Activated naive CD8-positive, alpha-beta T cell treated with anti-CD3 and anti-CD28 coated beads, Interleukin-2, amount 10 ng/mL, durations not matched to agents 7 days and 5 days (primary cell): ENCODE measurements around the gene HOXC6. TPM values are rescaled to one million over a fixed set of nuclear protein-coding genes. Genes with fewer than 3 reads are reported as not detected.

Experiments used
- ATAC-seq: fragments of 150-1000 bp; cut with Tn5 transposase; one replicate; pipeline ENCODE4 v1.10.0; 2021; ENCODE audit warnings: low read depth, moderate library complexity
- POLR2A ChIA-PET: fragments of 350-600 bp; sonication (Branson Sonifier 250); formaldehyde crosslinking; loops from one replicate; lab custom pipeline; 2021; ENCODE audit warnings: antibody characterized with exemption; lab: Charles Lee
- DNase-seq: peaks from one replicate; pipeline ENCODE4 v3.0.0; 2021
- H3K27ac Mint-ChIP-seq: one replicate; pipeline ENCODE4 v1.8.0; 2022; ENCODE audit warnings: mild to moderate bottlenecking, mixed read lengths
- H3K27me3 Mint-ChIP-seq: one replicate; pipeline ENCODE4 v1.8.0; 2022; ENCODE audit warnings: mild to moderate bottlenecking, moderate library complexity, mixed read lengths
- H3K36me3 Mint-ChIP-seq: one replicate; pipeline ENCODE4 v1.8.0; 2021; ENCODE audit warnings: mild to moderate bottlenecking, mixed read lengths
- H3K4me1 Mint-ChIP-seq: one replicate; pipeline ENCODE4 v1.8.0; 2021; ENCODE audit warnings: mixed read lengths
- H3K4me3 Mint-ChIP-seq: one replicate; pipeline ENCODE4 v1.8.0; 2022; ENCODE audit warnings: mild to moderate bottlenecking, moderate library complexity, mixed read lengths
- H3K9me3 Mint-ChIP-seq: one replicate; pipeline ENCODE4 v1.8.0; 2021; ENCODE audit warnings: mixed read lengths
- total RNA-seq, 2 experiments: library from RNA; stranded (reverse); gene quantifications; one replicate each; pipeline ENCODE4 v1.2.3, GENCODE V29; 2021

Gene HOXC6
- total RNA-seq, 2 experiments from 2014 or later = not detected

DNA sequence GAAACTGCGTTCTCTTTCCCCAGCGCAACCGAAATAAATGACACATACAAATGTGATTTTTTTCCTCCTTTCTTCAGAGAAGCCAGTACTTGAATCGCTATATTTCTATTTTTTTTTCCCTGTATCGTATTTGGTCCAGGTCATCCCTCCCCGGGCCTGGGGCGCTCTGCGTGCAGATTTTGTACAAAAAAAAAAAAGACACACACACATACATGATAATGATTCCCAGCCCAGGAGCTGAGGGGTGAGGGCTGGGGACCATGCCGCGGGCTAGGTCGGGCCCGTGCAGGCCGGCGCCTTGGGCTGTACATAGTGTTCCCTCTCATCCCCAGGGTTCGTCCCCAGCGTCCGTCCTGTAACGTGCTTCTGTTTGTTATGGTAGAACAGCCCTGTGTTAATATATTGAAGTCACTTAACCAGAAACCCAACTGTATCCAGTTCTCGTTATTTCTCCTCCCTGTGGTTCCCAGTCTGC is 25.3 kb upstream of the HOXC6 start:
- DNase-seq (no peak), ATAC-seq (no peak)
- H3K4me3 Mint-ChIP-seq = no peak overlapping the region
- no peaks in the 10 kb centered on the region for H3K9me3 Mint-ChIP-seq
- peaks cover 10% of the 10 kb centered on the region for H3K4me1 Mint-ChIP-seq
- no peak overlapping the region for H3K27ac Mint-ChIP-seq
- H3K36me3 Mint-ChIP-seq = no peaks in the 10 kb centered on the region
- POLR2A ChIA-PET = no interaction called here
- peaks cover 99% of the 10 kb centered on the region for H3K27me3 Mint-ChIP-seq

DNA sequence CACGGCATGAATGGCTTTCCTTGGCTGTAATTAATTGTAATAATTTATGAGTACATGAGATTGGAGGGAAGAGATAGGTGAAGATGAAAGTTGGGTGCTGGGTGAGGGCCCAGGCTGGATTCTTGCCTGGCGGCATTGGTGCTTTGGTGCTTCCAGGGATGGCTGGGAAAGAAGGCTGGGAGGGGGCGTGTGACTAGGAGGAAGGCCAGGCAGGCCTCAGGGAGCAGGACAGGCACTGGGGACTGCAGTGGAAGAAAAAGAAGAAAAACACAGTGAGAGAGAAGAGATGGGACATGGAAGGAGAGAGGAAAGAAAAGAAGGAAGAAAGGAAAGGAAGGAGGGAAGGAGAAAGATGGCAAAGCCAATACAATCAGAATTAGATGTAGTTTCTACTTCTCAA is 24.6 kb upstream of the HOXC6 start:
- DNase-seq (no peak), ATAC-seq (no peak)
- Mint-ChIP-seq H3K4me3 (no peak overlapping the region), H3K4me1 (peaks cover 10% of the 10 kb centered on the region), H3K27ac (no peak overlapping the region), H3K9me3 (no peaks in the 10 kb centered on the region), H3K36me3 (no peaks in the 10 kb centered on the region), H3K27me3 (peaks cover 99% of the 10 kb centered on the region)
- POLR2A ChIA-PET = no interaction called here

DNA sequence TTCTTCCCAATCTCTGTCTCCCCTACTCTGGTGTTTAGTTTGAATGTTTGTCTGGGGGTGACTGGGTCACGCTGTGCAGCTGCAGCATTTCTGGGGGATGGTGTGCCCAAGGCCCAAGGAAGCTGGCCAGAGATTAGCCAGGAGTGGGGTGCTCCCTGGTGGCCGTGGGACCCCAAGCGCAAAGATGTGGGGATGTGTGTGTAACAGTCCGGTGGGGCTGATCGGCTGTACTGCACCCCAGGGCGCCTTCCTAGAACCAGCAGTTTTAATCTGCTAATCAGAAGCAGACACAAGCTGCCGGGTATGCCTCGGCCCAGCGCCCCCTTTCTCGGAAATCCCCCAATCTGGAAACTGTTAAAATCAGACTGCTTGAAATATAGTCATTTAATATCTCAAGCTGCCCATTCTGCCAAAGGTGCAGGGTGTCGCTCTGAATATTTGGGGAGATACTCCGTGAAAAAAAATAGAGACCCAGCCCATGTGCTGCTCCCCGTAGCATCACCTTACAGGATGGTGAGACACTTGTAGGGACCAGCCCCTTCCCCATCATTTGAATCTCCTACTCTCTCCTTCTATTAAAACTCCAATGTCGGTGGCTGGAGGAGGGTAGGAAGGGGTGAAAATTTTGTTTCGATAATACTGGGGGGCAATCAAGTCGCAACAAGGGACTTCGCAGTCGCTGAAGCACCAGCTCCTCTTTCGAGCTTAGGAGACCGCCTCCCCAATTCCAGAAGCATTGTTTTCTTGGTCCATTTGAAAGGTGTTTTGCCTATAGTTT is 24.0 kb upstream of the HOXC6 start:
- Mint-ChIP-seq H3K9me3 (no peaks in the 10 kb centered on the region), H3K27ac (no peak overlapping the region), H3K4me1 (peaks cover 12% of the 10 kb centered on the region), H3K36me3 (no peaks in the 10 kb centered on the region), H3K27me3 (peaks cover 96% of the 10 kb centered on the region), H3K4me3 (no peak overlapping the region)
- POLR2A ChIA-PET = no interaction called here
- DNase-seq (no peak), ATAC-seq (no peak)

DNA sequence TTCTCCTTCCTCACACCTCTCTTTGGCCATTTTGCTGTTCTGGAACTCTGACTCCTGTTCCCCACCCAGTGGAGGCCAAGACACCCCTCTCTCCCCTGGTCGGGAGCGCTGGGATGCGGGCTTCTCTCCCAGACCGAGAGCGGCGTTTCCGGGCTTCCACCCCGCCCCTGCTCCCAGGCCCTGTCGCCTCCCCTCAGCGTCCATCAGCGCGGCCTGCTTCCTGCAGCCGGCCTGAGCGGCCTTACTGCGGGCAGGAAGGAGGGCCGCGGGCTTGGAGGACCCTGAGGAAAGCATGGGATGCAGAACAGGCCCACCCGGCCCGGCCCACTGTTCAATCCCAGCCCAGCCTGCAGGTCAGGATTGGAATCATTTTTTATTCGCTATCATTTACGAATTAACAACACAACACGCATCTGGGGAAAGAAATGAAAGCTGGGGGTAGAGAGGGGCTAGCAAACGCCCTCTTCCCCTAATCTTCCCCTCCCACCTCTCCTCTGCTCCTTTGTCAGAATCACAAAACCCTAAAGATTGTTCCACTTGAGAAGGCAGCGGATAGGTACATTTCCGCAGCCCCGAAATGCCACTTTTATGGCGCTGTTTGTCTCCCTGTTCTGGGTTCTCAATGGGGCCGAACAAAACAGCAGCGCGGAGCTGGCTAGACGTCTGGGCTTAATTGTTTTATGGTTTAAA is 23.3 kb upstream of the HOXC6 start:
- Mint-ChIP-seq H3K9me3 (no peaks in the 10 kb centered on the region), H3K36me3 (no peaks in the 10 kb centered on the region), H3K4me1 (peaks cover 13% of the 10 kb centered on the region), H3K4me3 (no peak overlapping the region), H3K27ac (no peak overlapping the region), H3K27me3 (peaks cover 96% of the 10 kb centered on the region)
- no peak for DNase-seq
- ATAC-seq = no peak
- POLR2A ChIA-PET = no interaction called here

DNA sequence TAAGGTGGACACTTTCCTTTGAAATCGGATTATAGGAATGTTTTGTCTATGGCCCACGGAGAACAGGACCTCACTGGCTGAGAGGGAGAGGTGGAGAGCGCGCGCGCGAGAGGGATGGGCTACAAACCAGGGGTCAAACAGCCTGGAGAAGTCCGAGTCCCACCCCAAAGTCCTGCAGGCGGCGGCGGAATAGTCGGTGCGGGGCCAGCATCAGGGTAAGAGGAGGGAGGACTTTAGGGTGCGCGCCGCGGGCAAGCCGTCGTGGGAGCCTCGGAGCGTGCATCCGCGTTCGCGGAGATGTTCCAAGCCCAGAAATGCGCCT is 22.7 kb upstream of the HOXC6 start:
- Mint-ChIP-seq H3K9me3 (no peaks in the 10 kb centered on the region), H3K27ac (no peak overlapping the region), H3K4me3 (no peak overlapping the region), H3K36me3 (no peaks in the 10 kb centered on the region), H3K27me3 (peaks cover 96% of the 10 kb centered on the region), H3K4me1 (peaks cover 13% of the 10 kb centered on the region)
- POLR2A ChIA-PET = interaction anchor here (1.0 kb wide), 1 partner anchor 196 kb away, joined by 4 read pairs; no protein-coding TSS in a partner anchor
- no peak for DNase-seq
- no peak for ATAC-seq

DNA sequence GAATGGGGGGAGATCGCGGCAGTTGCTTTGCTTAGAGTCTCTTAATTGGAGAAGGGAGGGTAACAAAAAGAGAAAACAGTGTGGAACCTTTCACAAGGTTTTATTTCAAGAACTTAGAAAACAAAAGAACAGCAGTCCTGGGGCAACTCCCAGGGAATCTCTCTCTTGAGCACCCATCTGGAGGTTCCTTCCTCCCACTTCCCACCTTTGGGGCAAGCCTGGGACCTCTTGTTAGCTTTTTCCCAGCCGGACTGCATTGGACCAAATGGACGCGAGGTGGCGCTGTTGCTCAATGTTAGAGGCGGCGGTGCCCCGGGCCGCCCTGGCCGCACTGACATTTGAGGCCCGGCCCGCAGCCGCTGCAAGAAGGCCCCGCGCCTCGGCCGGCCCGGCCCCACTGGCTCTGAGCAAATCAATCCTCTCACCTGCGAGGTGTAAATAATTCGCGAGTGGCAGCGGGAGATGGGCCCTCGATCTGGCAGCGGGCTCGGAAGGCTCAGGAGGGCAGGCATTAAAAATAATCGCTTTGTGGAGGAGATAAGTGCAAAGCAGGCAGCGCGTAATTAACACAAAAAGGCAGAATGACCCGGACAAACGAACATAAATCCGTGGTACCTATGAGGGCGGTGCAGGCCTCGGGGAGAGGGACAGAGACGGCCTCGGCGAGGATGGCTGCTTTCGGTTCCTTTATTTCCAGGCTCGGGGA is 22.2 kb upstream of the HOXC6 start:
- Mint-ChIP-seq H3K4me1 (peaks cover 13% of the 10 kb centered on the region), H3K9me3 (no peaks in the 10 kb centered on the region), H3K27me3 (peaks cover 95% of the 10 kb centered on the region), H3K36me3 (no peaks in the 10 kb centered on the region), H3K27ac (no peak overlapping the region), H3K4me3 (peak overlapping the region; percentile 81)
- POLR2A ChIA-PET = interaction anchor here (0.9 to 1.2 kb wide), 3 partner anchors 11 to 201 kb away, joined by 3 to 4 read pairs (median 3); no protein-coding TSS in a partner anchor
- peak; percentile 79 for ATAC-seq
- DNase-seq = peak; percentile 88

DNA sequence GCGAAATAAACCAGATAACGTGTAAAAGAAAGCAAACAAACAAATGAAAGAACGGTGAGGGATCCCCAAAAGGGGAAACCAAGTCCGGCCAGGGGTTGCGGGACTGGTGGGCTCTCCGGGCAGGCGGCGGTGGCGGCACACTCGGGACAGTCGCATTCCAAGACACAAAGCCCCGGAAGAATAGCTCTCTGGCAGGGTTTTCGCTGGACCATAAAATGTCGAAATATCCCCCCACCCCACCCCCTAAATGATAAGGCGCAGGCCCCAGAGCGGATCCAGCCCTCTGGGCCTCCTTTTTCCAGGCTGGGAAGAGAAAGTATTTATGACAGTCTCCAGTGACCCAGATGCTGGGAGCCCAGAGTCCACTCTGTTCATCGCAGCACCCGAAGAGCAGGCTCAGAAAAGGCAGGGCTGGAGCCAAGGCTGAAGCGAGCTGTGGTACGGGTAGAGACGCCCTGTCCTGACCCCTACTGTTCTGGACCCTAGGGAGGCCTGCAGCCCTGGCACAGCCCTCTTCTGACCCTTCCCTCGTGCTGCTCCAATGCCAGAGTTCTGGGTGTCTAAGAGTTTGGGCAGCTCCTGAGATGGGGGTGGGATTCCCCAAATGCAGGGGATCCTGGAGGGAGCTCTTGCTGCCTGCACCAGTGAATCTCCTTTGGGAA is 21.6 kb upstream of the HOXC6 start:
- ATAC-seq (no peak), DNase-seq (no peak)
- Mint-ChIP-seq H3K27me3 (peaks cover 95% of the 10 kb centered on the region), H3K4me1 (peaks cover 15% of the 10 kb centered on the region), H3K27ac (no peak overlapping the region), H3K36me3 (no peaks in the 10 kb centered on the region), H3K4me3 (peak overlapping the region; percentile 81), H3K9me3 (no peaks in the 10 kb centered on the region)
- POLR2A ChIA-PET = interaction anchor here (0.9 to 1.2 kb wide), 2 partner anchors 10 to 201 kb away, joined by 3 read pairs; no protein-coding TSS in a partner anchor

DNA sequence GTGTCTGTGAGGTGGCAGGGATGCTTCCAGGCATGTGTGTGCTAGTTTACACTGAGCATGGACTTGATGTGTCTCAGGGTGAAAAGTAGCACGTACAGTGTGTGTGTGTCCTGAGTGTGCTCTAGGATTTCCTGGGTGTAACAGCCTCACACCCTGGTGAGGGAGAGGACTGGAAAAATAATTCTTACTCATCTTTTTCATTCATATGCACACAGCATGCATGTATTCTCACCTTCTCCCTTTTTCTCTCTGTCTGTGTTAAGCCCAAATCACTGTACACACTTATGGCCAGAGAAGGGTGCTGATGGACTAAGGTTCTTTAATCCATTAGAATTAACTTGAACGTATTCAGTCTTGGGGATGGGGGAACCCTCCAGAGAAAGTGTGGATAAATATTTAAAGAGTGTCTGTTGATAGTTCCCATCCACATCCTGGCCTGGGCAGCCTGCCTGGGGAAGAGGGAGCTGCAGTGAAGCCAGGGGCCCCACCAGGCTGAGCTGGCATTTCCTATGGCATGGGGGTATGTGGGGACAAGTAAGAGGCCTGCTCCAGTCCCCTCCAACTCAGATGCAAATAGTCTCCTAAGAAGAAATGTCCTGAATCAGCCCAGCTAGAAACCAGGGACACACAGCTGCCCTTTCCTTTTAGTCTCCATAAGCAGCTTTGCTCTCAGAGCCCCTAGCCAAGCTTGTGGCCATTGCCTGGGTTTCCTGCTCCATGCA is 20.5 kb upstream of the HOXC6 start:
- Mint-ChIP-seq H3K36me3 (no peaks in the 10 kb centered on the region), H3K27ac (no peak overlapping the region), H3K9me3 (no peaks in the 10 kb centered on the region), H3K4me1 (peaks cover 12% of the 10 kb centered on the region), H3K27me3 (peaks cover 95% of the 10 kb centered on the region), H3K4me3 (no peak overlapping the region)
- ATAC-seq (no peak), DNase-seq (no peak)
- POLR2A ChIA-PET = no interaction called here

DNA sequence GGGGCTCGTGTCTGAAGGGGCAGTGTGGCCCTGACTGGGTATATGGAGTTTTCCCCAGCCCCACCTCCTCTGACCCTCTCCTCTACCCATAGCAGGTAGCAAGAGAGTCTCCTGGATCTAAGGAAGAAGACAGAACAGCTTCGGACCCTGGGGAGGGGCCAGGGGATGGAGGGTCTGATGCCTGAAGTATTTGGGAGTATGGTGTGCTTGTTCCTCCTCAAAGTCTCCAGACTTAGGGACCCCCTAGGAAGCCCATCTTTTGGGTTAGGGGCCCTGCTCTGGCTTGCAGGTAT is 20.0 kb upstream of the HOXC6 start:
- H3K4me1 Mint-ChIP-seq = peaks cover 12% of the 10 kb centered on the region
- H3K27me3 Mint-ChIP-seq = peaks cover 95% of the 10 kb centered on the region
- POLR2A ChIA-PET = no interaction called here
- H3K27ac Mint-ChIP-seq = no peak overlapping the region
- no peaks in the 10 kb centered on the region for H3K9me3 Mint-ChIP-seq
- no peak overlapping the region for H3K4me3 Mint-ChIP-seq
- H3K36me3 Mint-ChIP-seq = no peaks in the 10 kb centered on the region
- ATAC-seq (no peak), DNase-seq (no peak)

DNA sequence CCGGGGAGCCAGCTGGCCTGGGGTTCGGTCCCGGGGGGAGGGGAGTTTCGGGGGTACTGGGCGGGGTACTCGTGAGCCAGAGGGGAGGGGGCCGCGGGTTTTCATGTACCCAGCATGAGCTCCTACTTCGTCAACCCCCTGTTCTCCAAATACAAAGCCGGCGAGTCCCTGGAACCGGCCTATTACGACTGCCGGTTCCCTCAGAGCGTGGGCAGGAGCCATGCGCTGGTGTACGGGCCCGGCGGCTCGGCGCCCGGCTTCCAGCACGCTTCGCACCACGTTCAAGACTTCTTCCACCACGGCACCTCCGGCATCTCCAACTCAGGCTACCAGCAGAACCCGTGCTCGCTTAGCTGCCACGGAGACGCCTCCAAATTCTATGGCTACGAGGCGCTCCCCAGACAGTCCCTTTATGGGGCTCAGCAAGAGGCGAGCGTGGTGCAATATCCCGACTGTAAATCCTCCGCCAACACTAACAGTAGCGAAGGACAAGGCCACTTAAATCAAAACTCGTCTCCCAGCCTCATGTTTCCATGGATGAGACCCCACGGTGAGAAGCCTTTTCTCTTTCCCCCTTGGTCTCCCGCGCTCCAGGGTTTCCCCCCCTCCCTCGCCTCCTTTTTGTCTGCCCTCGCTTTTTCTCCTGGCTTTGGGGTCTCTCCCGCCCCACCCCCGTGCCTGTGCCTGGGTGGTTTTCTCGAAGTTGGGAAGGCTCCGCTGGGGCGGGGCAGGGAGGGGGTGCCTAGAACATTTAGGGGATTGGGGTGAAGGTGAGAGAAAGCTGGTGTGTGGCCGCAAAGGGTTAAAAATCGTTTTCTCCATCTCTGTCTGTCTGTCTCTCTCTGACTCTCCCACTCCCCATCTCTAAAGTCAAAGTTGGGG is 18.8 kb upstream of the HOXC6 start:
- POLR2A ChIA-PET = interaction anchor here (0.6 to 1.2 kb wide), 5 partner anchors 8 to 278 kb away, joined by 3 to 6 read pairs (median 4); partner anchors contain the start of gene HOXC5
- Mint-ChIP-seq H3K36me3 (no peaks in the 10 kb centered on the region), H3K9me3 (no peaks in the 10 kb centered on the region), H3K4me3 (peak overlapping the region; percentile 24), H3K27ac (no peak overlapping the region), H3K4me1 (peaks cover 13% of the 10 kb centered on the region), H3K27me3 (peaks cover 95% of the 10 kb centered on the region)
- ATAC-seq (no peak), DNase-seq (no peak)

DNA sequence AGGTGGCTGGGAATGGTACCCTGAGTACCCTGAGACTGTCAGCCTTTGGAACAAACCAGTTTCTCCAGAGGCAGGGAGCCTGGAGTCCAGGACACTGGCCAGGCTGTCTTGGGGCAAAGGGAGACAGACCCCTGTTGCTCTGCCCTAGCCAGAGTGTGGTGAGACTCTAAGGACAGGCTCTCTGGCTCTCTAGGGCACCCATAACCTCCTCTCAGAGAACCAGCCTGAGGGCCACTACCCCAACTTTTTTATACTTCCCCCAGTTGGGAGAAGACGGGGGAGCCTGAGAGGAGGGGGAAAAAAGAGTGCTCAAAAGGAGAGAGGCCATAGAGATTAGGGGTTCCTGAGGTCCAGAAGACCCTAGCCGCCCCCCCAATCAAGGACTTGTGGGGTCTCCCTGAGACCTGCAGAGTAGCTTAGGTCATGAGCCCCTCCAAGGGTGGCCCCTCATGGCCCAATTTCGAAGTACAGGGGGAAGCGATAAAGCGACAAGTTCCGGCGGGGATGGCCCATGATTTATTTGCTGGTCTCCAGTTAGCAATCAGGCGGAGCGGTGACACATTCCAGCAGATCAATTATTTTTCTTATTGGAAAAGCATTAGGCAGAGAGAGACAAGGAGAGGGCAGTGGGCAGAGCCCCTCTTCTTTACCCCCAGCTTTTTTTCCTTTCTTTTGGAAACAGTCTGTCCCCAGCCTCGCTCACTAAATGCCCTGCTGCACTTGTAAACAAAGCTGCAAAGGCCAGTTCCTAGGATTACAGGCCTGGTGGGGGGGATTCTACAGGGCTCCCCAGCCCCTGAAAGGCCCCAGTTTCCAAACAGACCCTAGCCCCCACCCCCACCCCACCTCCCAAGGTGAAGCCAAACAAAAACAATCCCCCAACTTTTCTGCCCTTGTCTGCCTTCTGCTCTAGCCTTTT is 17.9 kb upstream of the HOXC6 start:
- Mint-ChIP-seq H3K9me3 (no peaks in the 10 kb centered on the region), H3K27ac (no peak overlapping the region), H3K4me1 (peaks cover 14% of the 10 kb centered on the region), H3K4me3 (no peak overlapping the region), H3K27me3 (peaks cover 96% of the 10 kb centered on the region), H3K36me3 (no peaks in the 10 kb centered on the region)
- ATAC-seq (no peak), DNase-seq (no peak)
- POLR2A ChIA-PET = no interaction called here
